Esophagus muscularis mucosa (tissue), 4 donors: Measurements from ENCODE around the gene TMEM131L.

Experiments
- CTCF ChIP-seq, 3 experiments: fragments of 200-600 bp in 2 of 3; fragments of 450-650 bp in 1 of 3; sonication (generic) in 2 of 3; IDR thresholded peaks; one replicate each; pipeline ENCODE4 v1.5.1; 2017 to 2019; ENCODE audit warnings: antibody characterized with exemption in 3 of 3, mild to moderate bottlenecking in 2 of 3, moderate library complexity in 1 of 3
- EP300 ChIP-seq: sonication (generic); formaldehyde crosslinking; IDR thresholded peaks from one replicate; pipeline ENCODE4 v1.6.1; 2017; ENCODE audit warnings: antibody characterized with exemption
- POLR2A ChIP-seq: fragments of 450-650 bp; IDR thresholded peaks from one replicate; pipeline ENCODE4 v1.6.1; 2017; ENCODE audit warnings: antibody characterized with exemption, moderate library complexity, mild to moderate bottlenecking, low read depth
- POLR2AphosphoS5 ChIP-seq, 2 donors: sonication (generic); formaldehyde crosslinking; IDR thresholded peaks; one replicate each; pipeline ENCODE4 v1.6.1; 2017; ENCODE audit warnings: antibody characterized with exemption in 2 of 2

DNA sequence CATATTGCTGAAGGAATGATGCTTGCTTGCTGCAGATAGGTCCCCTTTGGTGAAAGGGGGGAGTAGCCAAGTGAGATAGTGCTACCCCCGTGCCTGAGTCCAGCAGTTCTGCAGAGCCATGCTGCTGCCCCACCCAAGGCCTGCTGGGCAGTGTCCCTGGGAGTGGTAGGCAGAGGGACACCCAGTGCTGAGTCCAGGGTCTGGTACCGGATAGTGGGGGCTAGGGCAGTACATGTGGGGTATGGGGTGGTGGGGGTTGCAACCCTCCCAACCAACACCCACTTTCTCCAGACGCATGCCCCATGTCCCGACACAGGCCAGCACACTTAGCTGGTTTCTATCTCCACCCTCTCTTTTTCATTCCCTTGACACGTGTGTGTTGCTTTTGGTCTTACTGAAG is 155.9 kb downstream of the TMEM131L start:
- TF ChIP-seq POLR2A (no peak), CTCF (IDR thresholded peaks at IDR 0.05) (no peak), POLR2AphosphoS5 (IDR thresholded peaks at IDR 0.05) (no peak), EP300 (no peak)
